HepG2 (cell line): ENCODE measurements around the gene RARS2. TPM values are rescaled to one million over a fixed set of nuclear protein-coding genes. Genes with fewer than 3 reads are reported as not detected.
A peak's percentile ranks its signal among the peaks of the same experiment; 100 is the strongest.

Source experiments
- ATF5 ChIP-seq: sonication (generic); formaldehyde crosslinking; IDR thresholded peaks from 2 replicates; pipeline ENCODE4 v1.4.0; 2020; ENCODE audit warnings: mild to moderate bottlenecking, low read depth, missing genetic modification reagents
- ATF7-NPFF ChIP-seq: sonication (generic); formaldehyde crosslinking; IDR thresholded peaks from 2 replicates; pipeline ENCODE4 v1.8.1; 2023; ENCODE audit warnings: mild to moderate bottlenecking, low read depth, missing genetic modification reagents, moderate library complexity
- POGZ ChIP-seq: sonication (generic); formaldehyde crosslinking; IDR thresholded peaks from 2 replicates; pipeline ENCODE4 v1.4.0; 2020; ENCODE audit warnings: mild to moderate bottlenecking, missing genetic modification reagents
- RARA ChIP-seq: IDR thresholded peaks from 2 replicates; pipeline ENCODE4 v1.6.1; 2016; ENCODE audit warnings: missing genetic modification reagents, missing compliant biosample characterization
- RFX1 ChIP-seq: fragments of 450-650 bp; IDR thresholded peaks from 2 replicates; pipeline ENCODE4 v1.6.1; 2017
- SMARCE1 ChIP-seq: fragments of 450-650 bp; IDR thresholded peaks from 2 replicates; pipeline ENCODE4 v1.6.1; 2017; ENCODE audit warnings: borderline replicate concordance
- ZFX ChIP-seq: sonication (generic); formaldehyde crosslinking; IDR thresholded peaks from 2 replicates; pipeline ENCODE4 v1.4.0; 2020; ENCODE audit warnings: mild to moderate bottlenecking, low read depth, missing genetic modification reagents, moderate library complexity
- ZNF101 ChIP-seq: sonication (generic); formaldehyde crosslinking; IDR thresholded peaks from 2 replicates; pipeline ENCODE4 v1.4.0; 2020; ENCODE audit warnings: mild to moderate bottlenecking, low read depth, missing genetic modification reagents, borderline replicate concordance
- ZNF260 ChIP-seq: sonication (generic); formaldehyde crosslinking; IDR thresholded peaks from 2 replicates; pipeline ENCODE4 v1.4.0; 2020; ENCODE audit warnings: missing genetic modification reagents, low read depth, mild to moderate bottlenecking, borderline replicate concordance
- ZNF350 ChIP-seq: sonication (generic); formaldehyde crosslinking; IDR thresholded peaks from 2 replicates; pipeline ENCODE4 v1.4.0; 2020; ENCODE audit warnings: mild to moderate bottlenecking, low read depth, missing genetic modification reagents, borderline replicate concordance
- ZNF362 ChIP-seq: sonication (generic); formaldehyde crosslinking; IDR thresholded peaks from 2 replicates; pipeline ENCODE4 v1.4.0; 2020; ENCODE audit warnings: missing genetic modification reagents, mild to moderate bottlenecking, borderline replicate concordance
- ZNF567 ChIP-seq: sonication (generic); formaldehyde crosslinking; IDR thresholded peaks from 2 replicates; pipeline ENCODE4 v1.8.1; 2023; ENCODE audit warnings: mild to moderate bottlenecking, missing genetic modification reagents, borderline replicate concordance
- ZNF784 ChIP-seq: sonication (generic); formaldehyde crosslinking; IDR thresholded peaks from 2 replicates; pipeline ENCODE4 v1.5.1; 2020; ENCODE audit warnings: missing genetic modification reagents, mild to moderate bottlenecking, borderline replicate concordance
- polyA plus RNA-seq, 8 experiments: library from polyadenylated mRNA; depleted of rRNA in 3 of 8; stranded (reverse) in 7 of 8; unstranded in 1 of 8; fragments of >200 nt; fragmentation: Illumina TruSeq in 4 of 8; extraction: Trizol in 4 of 8; gene quantifications; 2 replicates each; pipeline versions ENCODE4 v1.2.1 to v1.2.3, GENCODE V29; 2011 to 2016; ENCODE audit warnings: low read depth in 4 of 8, missing spikeins in 1 of 8, mixed read lengths in 1 of 8; ENCODE audit not compliant: insufficient read depth in 1 of 8
- total RNA-seq, 5 experiments: library from RNA; depleted of rRNA; stranded (reverse); fragments of >200 nt; fragmentation: Illumina TruSeq; extraction: Trizol; gene quantifications; 2 replicates each; pipeline ENCODE4 v1.2.3, GENCODE V29; 2016; ENCODE audit warnings: low read depth in 1 of 5
- TF ChIP-seq, protein P1 (sequence below): sonication (generic); formaldehyde crosslinking; conservative IDR thresholded peaks from 2 replicates; pipeline ENCODE4 v1.4.0; 2020; ENCODE audit warnings: mild to moderate bottlenecking, missing genetic modification reagents, moderate library complexity
- TF ChIP-seq, protein P2 (sequence below): sonication (generic); formaldehyde crosslinking; IDR thresholded peaks from 2 replicates; pipeline ENCODE4 v1.4.0; 2020; ENCODE audit warnings: missing genetic modification reagents, mild to moderate bottlenecking, borderline replicate concordance
- TF ChIP-seq, protein P3 (sequence below): sonication (generic); formaldehyde crosslinking; IDR thresholded peaks from 2 replicates; pipeline ENCODE4 v1.9.0; 2022; ENCODE audit warnings: low read depth, missing genetic modification reagents

RARS2 gene
- total and polyA plus RNA-seq, 2 of the 13 experiments (the other 11 are each of a cell fraction or from before 2014, with no cell fraction given), result 23.4 to 80.1 TPM

- TF ChIP-seq, protein P1, sequence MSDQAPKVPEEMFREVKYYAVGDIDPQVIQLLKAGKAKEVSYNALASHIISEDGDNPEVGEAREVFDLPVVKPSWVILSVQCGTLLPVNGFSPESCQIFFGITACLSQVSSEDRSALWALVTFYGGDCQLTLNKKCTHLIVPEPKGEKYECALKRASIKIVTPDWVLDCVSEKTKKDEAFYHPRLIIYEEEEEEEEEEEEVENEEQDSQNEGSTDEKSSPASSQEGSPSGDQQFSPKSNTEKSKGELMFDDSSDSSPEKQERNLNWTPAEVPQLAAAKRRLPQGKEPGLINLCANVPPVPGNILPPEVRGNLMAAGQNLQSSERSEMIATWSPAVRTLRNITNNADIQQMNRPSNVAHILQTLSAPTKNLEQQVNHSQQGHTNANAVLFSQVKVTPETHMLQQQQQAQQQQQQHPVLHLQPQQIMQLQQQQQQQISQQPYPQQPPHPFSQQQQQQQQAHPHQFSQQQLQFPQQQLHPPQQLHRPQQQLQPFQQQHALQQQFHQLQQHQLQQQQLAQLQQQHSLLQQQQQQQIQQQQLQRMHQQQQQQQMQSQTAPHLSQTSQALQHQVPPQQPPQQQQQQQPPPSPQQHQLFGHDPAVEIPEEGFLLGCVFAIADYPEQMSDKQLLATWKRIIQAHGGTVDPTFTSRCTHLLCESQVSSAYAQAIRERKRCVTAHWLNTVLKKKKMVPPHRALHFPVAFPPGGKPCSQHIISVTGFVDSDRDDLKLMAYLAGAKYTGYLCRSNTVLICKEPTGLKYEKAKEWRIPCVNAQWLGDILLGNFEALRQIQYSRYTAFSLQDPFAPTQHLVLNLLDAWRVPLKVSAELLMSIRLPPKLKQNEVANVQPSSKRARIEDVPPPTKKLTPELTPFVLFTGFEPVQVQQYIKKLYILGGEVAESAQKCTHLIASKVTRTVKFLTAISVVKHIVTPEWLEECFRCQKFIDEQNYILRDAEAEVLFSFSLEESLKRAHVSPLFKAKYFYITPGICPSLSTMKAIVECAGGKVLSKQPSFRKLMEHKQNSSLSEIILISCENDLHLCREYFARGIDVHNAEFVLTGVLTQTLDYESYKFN (CRISPR knock-in tag), result no peak
- TF ChIP-seq SMARCE1 (no peak), POGZ (CRISPR knock-in tag) (peak; percentile 91), RFX1 (no peak), RARA (CRISPR knock-in tag) (no peak), ATF7-NPFF (CRISPR knock-in tag) (peak; percentile 87; the same call in 1 of the 2 replicates), ZNF362 (CRISPR knock-in tag) (0 out of 2 replicates have a peak, but pooled peaks have one; percentile 24), ZNF567 (peak; percentile 70; the same call in 1 of the 2 replicates), ZNF784 (peak; percentile 64; the same call in 1 of the 2 replicates), ZNF350 (CRISPR knock-in tag) (peak; percentile 88; the same call in 1 of the 2 replicates), ATF5 (CRISPR knock-in tag) (no peak), ZFX (CRISPR knock-in tag) (peak; percentile 88), ZNF260 (CRISPR knock-in tag) (no peak), ZNF101 (CRISPR knock-in tag) (no peak)
- TF ChIP-seq, protein P2, sequence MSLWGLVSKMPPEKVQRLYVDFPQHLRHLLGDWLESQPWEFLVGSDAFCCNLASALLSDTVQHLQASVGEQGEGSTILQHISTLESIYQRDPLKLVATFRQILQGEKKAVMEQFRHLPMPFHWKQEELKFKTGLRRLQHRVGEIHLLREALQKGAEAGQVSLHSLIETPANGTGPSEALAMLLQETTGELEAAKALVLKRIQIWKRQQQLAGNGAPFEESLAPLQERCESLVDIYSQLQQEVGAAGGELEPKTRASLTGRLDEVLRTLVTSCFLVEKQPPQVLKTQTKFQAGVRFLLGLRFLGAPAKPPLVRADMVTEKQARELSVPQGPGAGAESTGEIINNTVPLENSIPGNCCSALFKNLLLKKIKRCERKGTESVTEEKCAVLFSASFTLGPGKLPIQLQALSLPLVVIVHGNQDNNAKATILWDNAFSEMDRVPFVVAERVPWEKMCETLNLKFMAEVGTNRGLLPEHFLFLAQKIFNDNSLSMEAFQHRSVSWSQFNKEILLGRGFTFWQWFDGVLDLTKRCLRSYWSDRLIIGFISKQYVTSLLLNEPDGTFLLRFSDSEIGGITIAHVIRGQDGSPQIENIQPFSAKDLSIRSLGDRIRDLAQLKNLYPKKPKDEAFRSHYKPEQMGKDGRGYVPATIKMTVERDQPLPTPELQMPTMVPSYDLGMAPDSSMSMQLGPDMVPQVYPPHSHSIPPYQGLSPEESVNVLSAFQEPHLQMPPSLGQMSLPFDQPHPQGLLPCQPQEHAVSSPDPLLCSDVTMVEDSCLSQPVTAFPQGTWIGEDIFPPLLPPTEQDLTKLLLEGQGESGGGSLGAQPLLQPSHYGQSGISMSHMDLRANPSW (CRISPR knock-in tag), result no peak
- TF ChIP-seq, protein P3, sequence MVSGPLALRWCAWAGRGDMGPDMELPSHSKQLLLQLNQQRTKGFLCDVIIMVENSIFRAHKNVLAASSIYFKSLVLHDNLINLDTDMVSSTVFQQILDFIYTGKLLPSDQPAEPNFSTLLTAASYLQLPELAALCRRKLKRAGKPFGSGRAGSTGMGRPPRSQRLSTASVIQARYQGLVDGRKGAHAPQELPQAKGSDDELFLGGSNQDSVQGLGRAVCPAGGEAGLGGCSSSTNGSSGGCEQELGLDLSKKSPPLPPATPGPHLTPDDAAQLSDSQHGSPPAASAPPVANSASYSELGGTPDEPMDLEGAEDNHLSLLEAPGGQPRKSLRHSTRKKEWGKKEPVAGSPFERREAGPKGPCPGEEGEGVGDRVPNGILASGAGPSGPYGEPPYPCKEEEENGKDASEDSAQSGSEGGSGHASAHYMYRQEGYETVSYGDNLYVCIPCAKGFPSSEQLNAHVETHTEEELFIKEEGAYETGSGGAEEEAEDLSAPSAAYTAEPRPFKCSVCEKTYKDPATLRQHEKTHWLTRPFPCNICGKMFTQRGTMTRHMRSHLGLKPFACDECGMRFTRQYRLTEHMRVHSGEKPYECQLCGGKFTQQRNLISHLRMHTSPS (CRISPR knock-in tag), result no peak
Observed at GRCh38 chr6:87472525-87473418, 117.0 kb downstream of the RARS2 start, which contains the start of gene SLC35A1 (continued).
